GM06990 (cell line): Measurements from ENCODE around the gene EMSY.

Source experiments
- DNase-seq: peaks from one replicate; pipeline ENCODE4 v3.0.0-alpha.2; 2011; ENCODE audit not compliant: insufficient read length; ENCODE audit errors: extremely low read depth
- H3K27me3 ChIP-seq: replicated peaks from 2 replicates; pipeline ENCODE4 v1.6.0; 2011; ENCODE audit warnings: low read length; ENCODE audit not compliant: control insufficient read depth, insufficient read depth
- H3K36me3 ChIP-seq: 2 replicates; pipeline ENCODE4 v1.5.1; 2011; ENCODE audit warnings: low read length; ENCODE audit not compliant: control insufficient read depth, insufficient read depth
- H3K4me3 ChIP-seq: replicated peaks from 2 replicates; pipeline ENCODE4 v1.5.1; 2011; ENCODE audit warnings: low read depth, mild to moderate bottlenecking, control low read depth, low read length
- CTCF ChIP-seq: IDR thresholded peaks from 2 replicates; pipeline ENCODE4 v1.5.1; 2011; ENCODE audit warnings: low read length, control low read depth, mild to moderate bottlenecking, inconsistent platforms; ENCODE audit not compliant: insufficient read depth, poor library complexity, severe bottlenecking

The EMSY gene

DNA sequence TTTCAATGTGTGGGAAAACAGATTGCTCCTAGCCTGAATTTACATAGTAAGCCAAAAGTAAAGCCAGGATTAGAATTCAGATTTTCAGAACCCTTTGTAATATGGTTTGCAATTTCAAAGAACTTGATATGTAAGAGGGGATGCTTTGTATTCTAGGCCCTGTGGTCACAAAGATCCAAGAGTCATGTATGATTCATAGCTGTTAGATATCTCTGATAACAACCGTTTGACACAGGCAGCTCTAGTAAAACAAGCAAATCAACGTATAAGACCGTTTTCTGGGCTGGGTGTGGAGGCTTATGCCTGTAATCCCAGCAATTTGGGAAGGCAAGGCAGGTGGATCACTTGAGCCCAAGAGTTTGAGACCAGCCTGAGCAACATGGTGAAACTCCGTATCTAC is 79.6 kb downstream of the EMSY start:
- TF ChIP-seq CTCF, result no peak
- no peak for DNase-seq
- Histone ChIP-seq H3K4me3 (no peak overlapping the region), H3K36me3 (peaks cover 2% of the 10 kb centered on the region), H3K27me3 (no peaks in the 10 kb centered on the region)

GRCh38 chr11:76524919-76525318 is 80.1 kb downstream of the EMSY start:
- DNase-seq, result no peak
- H3K4me3 ChIP-seq, result no peak overlapping the region
- H3K27me3 ChIP-seq, result no peaks in the 10 kb centered on the region
- TF ChIP-seq CTCF, result no peak
- peaks cover 2% of the 10 kb centered on the region for H3K36me3 ChIP-seq

DNA sequence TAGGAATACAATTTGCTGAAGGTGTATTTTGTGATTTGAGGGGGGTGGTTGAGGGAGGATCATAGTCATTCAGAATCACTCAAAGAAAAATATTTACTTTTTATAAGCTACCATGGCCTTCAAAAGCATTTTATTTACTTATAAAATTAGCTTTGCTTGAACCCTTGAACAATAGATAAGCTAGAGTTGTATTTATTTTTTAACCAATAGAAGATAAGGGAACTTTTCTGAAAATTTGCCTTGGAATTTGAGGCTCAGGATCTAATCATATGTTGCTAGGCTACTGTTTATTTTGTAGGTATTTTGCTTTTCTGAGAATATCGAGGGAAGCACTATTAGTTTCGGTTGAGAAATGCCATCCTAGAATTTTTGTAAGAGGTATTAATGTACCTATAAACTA is 82.1 kb downstream of the EMSY start:
- Histone ChIP-seq H3K27me3 (no peaks in the 10 kb centered on the region), H3K36me3 (peaks cover 2% of the 10 kb centered on the region), H3K4me3 (no peak overlapping the region)
- no peak for TF ChIP-seq CTCF
- no peak for DNase-seq

DNA sequence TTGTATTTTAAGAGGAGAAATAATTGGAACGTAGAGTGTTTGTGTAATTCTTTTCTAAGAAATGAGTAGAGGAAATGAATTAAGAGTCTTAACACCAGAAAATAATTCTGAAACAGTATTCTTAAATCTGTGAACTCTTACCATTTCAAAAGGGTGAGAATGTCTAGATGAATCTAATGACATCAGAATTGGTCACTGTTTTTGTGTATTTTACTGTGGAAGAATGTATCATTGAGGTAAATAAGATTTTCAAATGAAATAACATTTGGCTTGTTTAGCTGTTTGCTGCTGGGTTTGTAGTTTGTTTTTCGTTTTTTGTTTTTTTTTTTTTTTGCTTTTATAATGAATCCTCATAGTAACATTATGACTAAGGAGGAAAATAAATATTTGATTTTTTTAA is 97.6 kb downstream of the EMSY start:
- no peak overlapping the region for H3K4me3 ChIP-seq
- no peaks in the 10 kb centered on the region for H3K27me3 ChIP-seq
- TF ChIP-seq CTCF, result no peak
- peaks cover 7% of the 10 kb centered on the region for H3K36me3 ChIP-seq
- DNase-seq, result no peak

DNA sequence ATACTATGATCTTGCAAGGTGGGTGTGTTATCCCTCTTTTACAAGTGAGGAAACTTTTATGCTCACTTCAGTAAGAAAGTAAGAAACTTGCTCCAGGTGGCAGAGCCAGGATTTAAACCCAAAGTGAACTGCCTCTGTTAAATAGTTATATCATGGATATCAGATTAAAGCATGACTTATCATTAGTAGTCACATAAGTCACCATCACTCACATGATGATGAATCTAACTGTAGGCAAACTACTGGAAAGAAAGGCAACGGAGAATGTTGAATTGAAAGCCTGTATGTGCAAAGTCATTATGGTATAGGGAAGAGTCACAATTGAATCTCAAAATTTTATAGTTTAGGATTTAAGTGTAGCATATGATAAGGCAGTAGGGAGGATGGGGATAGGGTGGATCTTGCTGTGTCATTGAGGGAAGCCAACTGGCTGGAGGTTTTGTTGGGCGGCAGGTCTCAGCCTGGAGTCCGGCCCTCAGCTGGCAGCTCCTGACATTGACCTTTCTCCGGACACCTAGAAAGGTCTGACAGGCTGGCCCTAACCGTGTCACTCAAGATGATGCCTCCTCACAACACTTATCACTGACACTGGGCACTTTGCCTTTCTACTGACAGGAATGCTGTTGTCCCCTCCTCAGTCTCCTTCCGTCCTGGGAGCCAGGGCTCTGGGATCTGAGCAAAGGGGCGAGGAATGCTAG is 98.3 kb downstream of the EMSY start:
- no peak for DNase-seq
- TF ChIP-seq CTCF, result no peak
- peaks cover 7% of the 10 kb centered on the region for H3K36me3 ChIP-seq
- no peaks in the 10 kb centered on the region for H3K27me3 ChIP-seq
- H3K4me3 ChIP-seq, result no peak overlapping the region

DNA sequence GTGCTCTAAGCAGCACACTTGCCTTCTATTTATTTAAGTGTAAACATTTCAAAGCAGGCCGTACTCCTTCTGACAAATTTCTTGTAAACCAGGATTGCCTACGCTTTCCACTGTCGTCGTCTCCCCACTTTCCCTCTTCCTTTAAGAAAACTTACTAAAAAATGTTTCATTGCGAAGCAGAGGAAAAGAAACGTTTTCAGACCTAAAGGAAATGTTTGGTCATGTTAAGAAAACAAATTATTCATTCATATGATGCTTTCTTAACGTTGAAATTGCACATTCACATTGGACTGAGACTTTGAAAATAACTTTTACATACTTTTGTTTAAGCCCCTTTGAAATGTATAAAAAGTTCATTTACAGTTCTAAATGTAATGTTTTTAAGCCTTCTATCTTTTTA is 106.0 kb downstream of the EMSY start:
- DNase-seq, result no peak
- TF ChIP-seq CTCF, result no peak
- no peak overlapping the region for H3K4me3 ChIP-seq
- H3K27me3 ChIP-seq, result no peaks in the 10 kb centered on the region
- peaks cover 1% of the 10 kb centered on the region; the same call in 1 of the 2 replicates for H3K36me3 ChIP-seq
